Measurements from ENCODE around the gene DHRS3.
"Not testable (repeated sequence)": the region's sequence is repeated elsewhere in the genome, so short reads cannot be mapped to it uniquely, and the experiment has no call there.

Gene DHRS3

GRCh38 chr1:12537294-12537693 is 80.7 kb downstream of the DHRS3 start:
- no peak for DNase-seq

GRCh38 chr1:12536023-12536639 is 81.9 kb downstream of the DHRS3 start:
- no peak for DNase-seq

GRCh38 chr1:12532405-12533315 is 85.3 kb downstream of the DHRS3 start:
- no peak for DNase-seq

- DNase-seq = no peak
Observed at GRCh38 chr1:12531179-12531499, 86.9 kb downstream of the DHRS3 start.

- DNase-seq = no peak
Observed at GRCh38 chr1:12530462-12531178, 87.4 kb downstream of the DHRS3 start.

- no peak for DNase-seq
Observed at GRCh38 chr1:12529640-12530174, 88.3 kb downstream of the DHRS3 start.

- no peak for DNase-seq
Observed at GRCh38 chr1:12528021-12528852, 89.8 kb downstream of the DHRS3 start.

- DNase-seq = no peak
Observed at GRCh38 chr1:12527564-12527963, 90.4 kb downstream of the DHRS3 start.

GRCh38 chr1:12525311-12526181 is 92.5 kb downstream of the DHRS3 start:
- DNase-seq = no peak

GRCh38 chr1:12524266-12524665 is 93.7 kb downstream of the DHRS3 start:
- no peak for DNase-seq

GRCh38 chr1:12522780-12523179 is 95.2 kb downstream of the DHRS3 start:
- not testable (repeated sequence) for DNase-seq

- no peak for DNase-seq
Observed at GRCh38 chr1:12521096-12521495, 96.9 kb downstream of the DHRS3 start.

- DNase-seq = no peak
Observed at GRCh38 chr1:12519693-12520364, 98.2 kb downstream of the DHRS3 start.

- no peak for DNase-seq
Observed at GRCh38 chr1:12518931-12519692, 98.9 kb downstream of the DHRS3 start.

Measured in GOT3 (cell line).